SIG-M5 treated with dmso at 0.1 percent for 504 hours (cell line): ENCODE data around the gene MMRN1.

Experiments used
- DNase-seq: peaks from one replicate; lab custom pipeline; 2025; ENCODE audit not compliant: unreplicated experiment; lab: John Stamatoyannopoulos, UW

The MMRN1 gene

GRCh38 chr4:89894649-89895550, at the start of gene MMRN1:
TSS of gene MMRN1 (plus strand) at chr4:89894854. CDS start at chr4:89894972, 118 bp downstream.
- no peak for DNase-seq

DNA sequence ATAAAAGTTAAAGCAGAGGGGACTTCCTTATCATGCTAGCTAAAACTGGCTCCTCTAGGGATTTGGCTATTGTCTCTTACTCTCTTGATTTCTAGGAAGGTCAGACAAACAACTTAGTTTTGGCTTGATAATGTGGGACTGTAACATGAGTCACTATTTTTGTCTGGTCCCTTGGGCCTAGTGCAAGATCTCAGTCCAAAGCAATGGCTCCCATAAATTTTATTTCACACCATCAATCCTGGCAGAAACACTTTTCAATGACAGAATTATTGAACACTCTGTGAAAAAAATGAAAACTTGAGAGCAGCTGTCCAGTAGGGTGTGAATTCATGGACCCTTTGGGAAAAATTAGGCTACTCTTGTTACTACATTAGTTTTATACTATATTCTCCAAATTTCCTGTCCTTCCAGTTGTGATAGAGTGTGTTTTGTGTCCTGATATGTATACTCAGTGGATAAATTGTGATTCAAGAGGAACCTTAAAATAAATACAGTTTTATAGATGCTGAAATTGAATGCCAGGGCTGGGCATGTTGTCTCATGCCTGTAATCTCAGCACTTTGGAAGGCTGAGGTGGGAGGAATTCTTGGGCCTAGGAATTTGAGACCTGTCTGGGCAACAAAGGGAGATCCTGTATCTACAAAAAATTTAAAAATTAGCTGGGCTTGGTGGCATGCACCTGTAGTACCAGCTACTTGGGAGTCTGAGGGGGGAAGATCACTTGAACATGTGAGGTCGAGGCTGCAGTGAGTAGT, 46.9 kb upstream of the MMRN1 start:
- no peak for DNase-seq

DNA sequence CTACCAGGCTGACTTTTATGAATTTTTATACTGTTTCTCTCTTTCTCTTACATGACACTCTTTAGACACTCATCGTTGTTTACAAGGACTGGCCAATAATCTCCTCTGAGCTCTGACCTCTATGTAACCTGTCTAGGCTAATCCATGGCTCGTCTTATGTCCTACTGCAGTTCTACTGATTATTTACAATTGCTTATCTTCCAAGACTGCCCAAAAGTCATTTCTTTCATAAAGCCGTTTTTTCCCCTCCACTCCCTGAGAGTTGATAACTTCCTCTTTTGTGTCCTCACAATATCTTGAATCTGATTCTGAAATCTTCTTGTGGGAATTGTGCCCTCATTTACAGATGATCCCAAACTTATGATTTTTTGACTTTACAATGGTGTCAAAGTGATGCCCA, 39.4 kb upstream of the MMRN1 start:
- DNase-seq = no peak

DNA sequence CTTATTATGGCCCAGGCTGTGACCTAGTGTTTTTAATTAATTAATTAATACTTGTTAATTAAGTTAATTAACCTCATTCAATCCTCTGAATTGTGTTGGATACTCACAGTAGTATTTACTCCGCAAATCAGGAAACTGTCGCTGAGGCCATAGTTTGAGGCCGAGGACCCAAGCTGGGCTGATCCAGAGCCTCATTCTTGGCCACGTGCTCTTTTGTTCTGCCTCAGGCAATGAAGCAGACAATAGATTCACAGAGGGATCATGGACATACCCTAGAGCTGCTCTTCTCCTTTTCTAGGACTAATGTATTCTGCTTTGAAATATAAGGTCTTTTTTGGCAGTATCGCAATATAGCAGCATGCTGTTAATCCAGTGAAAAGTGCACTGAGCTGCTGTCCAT, 33.7 kb upstream of the MMRN1 start:
- DNase-seq = no peak

- no peak for DNase-seq
Measured at GRCh38 chr4:89863533-89863932, 31.1 kb upstream of the MMRN1 start.

DNA sequence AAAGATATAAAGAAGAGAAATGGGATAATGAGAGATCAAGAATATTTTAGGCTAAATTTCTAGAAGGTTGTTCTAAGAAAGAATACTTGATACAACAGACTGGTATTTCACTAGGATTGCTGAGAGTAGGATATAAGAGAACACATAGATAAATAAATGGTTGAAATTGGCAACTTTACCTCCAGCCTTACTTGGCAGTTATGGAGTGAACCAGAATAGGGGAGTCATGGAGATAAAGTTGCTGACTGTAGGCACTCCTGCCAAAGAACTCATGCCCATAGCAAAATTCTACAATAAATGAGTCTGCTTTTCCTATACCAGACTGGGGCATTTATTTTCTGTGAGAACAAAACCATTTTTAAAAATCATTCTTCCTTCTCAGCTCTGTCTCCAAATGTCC, 26.4 kb upstream of the MMRN1 start:
- DNase-seq = no peak

GRCh38 chr4:89868999-89869589, 25.6 kb upstream of the MMRN1 start:
- DNase-seq = no peak

GRCh38 chr4:89871211-89871610, 23.4 kb upstream of the MMRN1 start:
- no peak for DNase-seq

DNA sequence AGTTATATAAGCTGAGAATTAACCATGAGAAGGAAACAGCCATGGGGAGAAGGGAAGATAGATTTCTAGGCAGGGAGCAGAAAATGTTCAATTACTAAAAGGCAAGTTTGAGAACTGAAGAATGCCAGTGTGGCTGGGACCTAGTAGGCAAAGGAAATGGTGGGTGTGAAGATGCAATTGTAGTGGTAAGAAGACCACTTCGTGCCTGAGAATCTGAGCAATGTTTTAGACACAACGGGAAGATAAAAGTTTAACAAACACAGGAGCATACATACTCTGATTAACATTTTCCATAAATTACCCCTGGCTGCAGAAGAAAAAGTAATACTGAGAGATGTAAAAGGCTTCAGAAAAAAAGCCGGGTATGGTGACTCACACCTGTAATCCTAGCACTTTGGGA, 18.1 kb upstream of the MMRN1 start:
- DNase-seq = no peak

DNA sequence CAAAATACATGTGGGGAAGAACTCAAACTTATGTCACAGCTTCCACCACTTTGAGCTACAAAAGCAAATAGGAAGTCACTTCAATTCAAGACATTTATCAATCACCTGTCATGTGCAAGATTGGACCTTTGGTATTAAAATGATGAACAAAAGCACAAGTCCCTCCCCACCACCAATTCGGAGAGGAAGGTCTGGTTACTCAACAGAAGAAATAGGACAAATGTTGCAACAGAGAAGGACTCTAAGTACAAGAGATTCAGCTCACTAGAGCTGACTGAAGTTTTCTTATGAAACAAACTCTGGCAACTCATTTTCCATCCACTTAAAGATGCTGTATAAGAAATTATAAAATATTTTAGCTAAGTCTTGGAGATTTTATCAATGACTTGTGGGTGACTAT, 16.0 kb upstream of the MMRN1 start:
- DNase-seq = no peak

- DNase-seq = no peak
Measured at GRCh38 chr4:89879215-89879614, 15.4 kb upstream of the MMRN1 start.

DNA sequence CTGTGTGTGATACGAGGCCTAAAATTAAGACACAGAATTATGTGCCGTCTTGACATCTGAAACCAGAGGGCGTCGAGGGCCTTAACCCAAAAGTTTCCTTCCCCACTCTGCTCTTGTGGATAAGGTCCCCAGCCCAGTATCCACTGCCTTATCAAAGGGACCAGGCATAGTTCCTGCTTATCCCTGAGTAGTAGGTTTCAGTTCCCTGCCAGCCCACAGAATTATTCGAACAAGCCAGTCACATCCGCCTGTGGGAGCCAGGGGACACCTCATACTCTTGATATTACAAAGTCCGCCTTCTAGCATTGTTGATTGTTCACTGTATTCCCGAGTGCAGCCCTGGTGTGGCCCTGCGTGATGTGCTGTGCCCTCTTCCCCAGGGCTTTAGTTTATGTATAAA, 5.4 kb upstream of the MMRN1 start:
- DNase-seq = no peak

DNA sequence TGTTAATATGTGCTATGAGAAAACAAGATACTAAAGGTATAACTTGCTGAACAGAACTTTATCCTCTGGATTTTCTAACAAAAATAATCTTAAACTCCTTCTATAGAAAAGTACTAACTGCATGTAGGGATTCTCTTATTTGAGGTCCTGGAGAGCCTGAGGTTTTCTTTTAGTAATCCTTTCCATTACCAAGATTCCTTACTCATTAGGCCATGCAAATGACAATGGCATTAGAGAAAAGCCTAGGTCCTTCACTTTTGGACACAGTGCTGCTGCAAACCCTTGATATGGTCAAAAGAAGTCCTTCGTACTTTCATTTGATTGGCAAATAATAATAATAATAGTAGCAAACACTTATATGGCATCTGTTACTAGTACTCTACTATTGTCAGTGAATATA, 3.2 kb downstream of the MMRN1 start:
- no peak for DNase-seq

DNA sequence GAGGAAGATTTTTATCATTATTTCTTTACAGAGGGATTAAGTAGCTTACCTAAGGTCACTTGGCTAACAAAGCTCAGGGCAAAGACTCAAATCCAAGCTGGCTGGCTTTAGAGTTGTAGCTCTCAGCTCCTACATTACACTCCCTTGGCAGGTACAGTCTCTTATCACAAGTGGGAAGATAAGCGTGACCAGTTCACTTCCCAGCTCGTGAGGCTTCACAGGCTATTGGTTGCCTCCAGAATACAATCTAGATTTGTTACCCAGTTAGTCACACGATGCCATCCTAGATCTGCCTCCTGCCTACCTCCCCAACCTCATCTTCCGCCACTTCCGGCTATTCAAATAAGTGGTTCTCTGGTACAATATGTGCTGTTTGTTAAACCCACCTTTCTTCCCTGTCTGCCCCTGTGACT, 3.7 kb downstream of the MMRN1 start:
- no peak for DNase-seq

GRCh38 chr4:89899152-89899551, 4.5 kb downstream of the MMRN1 start:
- DNase-seq = no peak

DNA sequence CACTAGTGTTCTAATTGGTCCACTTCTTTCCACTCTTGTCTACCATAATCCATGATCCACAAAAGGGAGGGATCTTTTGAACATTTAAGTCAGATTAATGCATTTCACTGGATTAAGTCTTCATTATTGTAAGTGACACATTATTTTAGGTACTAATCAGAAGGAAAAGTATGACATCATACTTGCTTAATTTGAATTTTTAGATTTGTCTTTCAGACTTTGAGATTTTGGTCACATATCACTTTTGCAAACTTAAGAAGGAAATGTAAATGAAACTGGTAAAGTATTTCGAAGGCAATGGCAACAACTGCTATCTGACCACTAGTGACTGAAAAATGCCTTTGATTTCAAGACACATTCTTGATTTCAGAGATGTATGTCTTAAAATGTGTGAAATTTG, 5.2 kb downstream of the MMRN1 start:
- no peak for DNase-seq

GRCh38 chr4:89901808-89902431, 7.3 kb downstream of the MMRN1 start:
- peak; percentile 38 for DNase-seq

DNA sequence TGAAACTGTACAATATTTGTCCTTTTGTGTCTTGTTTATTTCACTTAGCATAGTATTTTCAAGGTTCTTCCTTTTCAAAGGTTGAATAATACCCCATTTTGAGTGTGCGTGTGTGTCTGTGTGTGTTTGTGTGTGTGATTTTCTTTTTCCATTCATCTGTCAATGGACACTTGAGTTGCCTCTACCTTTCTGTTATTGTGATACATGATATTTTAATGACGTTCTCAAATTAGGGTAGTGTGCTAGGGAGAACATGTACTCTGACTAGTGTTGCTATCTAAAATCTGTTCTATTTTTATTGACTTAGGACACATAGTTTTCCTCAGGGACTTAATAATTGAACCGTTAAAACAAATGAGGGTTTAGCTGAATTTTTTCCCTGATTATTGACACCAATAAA, 9.9 kb downstream of the MMRN1 start:
- DNase-seq = no peak

GRCh38 chr4:89906316-89906715, 11.7 kb downstream of the MMRN1 start:
- DNase-seq = no peak

DNA sequence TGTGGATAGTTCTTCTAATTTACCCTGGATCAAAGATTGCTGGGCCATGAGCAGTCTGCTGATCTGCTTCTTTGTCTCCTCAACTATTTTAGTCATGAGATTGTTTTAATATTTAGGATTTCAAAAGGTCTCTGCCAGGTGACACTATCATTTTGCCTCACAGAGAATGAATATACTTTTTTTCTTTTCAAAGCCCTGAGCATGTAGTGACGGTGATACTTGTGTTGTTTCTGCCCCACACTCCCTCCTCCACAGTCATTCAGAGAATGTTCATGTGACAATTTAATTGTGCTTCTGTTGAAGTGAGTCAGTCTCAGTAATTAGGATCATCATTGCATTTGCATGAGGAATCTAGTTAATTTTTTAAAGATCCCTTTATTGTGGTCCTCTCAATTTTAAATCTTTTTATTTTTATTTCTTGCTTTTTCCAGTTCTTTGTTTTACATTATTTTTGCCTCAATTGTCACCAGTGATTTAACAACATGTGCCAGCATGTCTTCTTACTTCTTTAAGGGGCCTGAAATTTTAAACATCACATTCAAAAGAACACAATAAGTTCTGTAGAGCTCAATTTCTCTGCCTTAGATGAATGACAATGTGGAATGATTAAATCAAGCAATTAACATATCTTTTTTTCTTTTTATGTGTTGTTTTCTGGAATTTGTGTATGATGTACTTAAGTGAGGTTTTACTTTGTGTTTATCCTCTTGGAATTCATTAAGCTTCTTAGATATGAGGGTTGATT, 12.3 kb downstream of the MMRN1 start:
- DNase-seq = no peak

DNA sequence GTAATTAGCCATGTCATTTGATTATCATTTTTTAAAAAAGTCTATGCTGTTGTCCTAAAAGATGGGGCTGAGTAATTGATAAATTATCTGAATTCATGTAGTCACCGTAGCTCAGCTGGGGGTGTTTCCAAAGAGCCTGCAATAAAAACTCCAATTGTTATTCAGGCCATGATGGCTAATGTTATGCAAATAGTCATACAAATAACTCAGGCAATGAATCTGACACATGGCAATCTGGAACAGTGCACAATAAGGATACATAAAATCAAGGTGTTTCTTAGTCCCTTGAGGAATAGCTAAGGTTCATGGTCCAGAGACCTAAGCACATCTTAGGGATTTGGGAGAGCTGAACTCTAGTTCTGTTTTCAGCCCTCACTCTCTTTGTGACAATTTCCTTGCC, 15.2 kb downstream of the MMRN1 start:
- no peak for DNase-seq
